Measurements from ENCODE around the gene TVP23C. TPM values are rescaled to one million over a fixed set of nuclear protein-coding genes. Genes with fewer than 3 reads are reported as not detected.
"Not testable (repeated sequence)": the region's sequence is repeated elsewhere in the genome, so short reads cannot be mapped to it uniquely, and the experiment has no call there.

The TVP23C gene
- total RNA-seq, result 8.0 TPM

DNA sequence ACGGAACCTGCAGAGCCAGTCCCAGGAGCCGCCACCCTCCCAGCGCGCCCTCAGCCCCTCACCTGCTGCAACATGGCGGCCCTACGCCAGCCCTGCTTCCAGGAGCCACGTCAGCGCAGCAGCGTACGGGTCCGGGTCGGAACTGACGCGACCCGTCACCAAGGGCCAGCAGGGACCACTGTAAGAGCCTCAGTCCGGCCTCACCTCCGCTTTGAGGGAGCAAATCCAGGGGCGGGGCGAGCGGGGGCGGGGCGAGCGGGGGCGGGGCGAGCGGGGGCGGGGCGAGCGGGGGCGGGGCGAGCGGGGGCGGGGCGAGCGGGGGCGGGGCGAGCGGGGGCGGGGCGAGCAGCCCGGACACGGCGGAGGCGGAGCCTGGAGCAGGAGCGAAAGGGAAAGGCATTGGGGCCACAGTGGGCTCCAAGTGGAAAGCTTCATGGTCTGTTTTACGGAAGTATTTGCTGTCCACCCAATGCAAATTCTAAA, at the start of gene TVP23C:
TSS of gene TVP23C (minus strand) at position 109 of the 483 bp plus-strand sequence. CDS start at position 74, 35 bp downstream.
- ATAC-seq, result peak; percentile 79

DNA sequence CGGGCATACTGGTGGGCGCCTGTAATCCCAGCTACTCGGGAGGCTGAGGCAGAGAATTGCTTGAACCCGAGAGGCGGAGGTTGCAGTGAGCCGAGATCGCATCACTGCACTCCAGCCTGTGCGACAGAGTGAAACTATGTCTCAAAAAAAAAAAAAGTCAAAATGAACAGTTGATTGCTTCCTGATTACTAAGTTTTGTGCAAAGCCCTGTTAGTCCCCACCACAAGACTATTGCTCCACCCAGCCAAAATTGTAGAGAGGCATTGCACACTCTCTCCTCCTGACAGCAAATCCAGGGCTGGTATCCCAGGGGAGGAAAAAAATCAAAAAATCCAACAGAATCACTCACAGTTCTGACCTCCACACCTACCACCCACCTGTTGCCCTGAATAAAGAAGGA, 29.7 kb upstream of the TVP23C start:
- not testable (repeated sequence) for ATAC-seq

DNA sequence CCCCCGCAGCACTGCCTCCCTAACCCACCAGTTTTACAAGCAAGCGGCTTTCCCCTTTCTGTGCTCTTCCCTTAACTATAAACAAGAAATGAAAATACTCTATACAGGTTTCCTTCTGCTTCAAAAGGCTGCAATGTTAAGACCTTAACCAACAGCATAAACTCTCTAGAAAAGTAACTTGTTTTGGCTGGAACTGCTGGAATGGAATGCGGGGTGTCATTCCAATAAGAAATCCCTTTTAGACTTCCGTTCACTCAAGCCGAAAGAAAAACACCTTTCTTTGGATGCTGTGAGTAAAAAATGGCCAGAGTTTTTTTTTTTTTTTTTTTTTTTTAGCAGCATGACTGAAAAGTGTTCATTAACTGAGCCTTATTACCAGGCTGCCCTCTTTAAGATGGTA, 28.7 kb upstream of the TVP23C start:
- ATAC-seq, result not testable (repeated sequence)

DNA sequence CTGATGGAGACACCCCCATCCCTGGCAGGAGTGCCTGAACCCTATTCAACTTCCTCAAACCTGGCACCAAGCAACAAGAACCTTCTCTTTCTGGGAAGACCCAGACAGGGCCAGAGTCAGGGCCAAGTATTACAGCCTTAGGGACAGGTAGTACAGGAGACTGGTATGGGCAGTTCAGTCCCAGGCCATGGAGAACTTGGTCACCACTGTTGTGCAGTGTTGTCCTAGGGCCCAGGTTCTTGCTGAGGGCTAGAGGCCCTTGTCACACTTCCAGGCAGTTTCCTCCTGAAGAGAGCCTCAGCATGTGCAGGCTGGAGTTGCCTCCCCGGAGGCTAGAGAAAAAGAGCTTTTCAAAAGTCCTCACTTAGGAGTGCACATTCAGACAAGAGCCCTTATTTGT, 27.6 kb upstream of the TVP23C start:
- not testable (repeated sequence) for ATAC-seq

DNA sequence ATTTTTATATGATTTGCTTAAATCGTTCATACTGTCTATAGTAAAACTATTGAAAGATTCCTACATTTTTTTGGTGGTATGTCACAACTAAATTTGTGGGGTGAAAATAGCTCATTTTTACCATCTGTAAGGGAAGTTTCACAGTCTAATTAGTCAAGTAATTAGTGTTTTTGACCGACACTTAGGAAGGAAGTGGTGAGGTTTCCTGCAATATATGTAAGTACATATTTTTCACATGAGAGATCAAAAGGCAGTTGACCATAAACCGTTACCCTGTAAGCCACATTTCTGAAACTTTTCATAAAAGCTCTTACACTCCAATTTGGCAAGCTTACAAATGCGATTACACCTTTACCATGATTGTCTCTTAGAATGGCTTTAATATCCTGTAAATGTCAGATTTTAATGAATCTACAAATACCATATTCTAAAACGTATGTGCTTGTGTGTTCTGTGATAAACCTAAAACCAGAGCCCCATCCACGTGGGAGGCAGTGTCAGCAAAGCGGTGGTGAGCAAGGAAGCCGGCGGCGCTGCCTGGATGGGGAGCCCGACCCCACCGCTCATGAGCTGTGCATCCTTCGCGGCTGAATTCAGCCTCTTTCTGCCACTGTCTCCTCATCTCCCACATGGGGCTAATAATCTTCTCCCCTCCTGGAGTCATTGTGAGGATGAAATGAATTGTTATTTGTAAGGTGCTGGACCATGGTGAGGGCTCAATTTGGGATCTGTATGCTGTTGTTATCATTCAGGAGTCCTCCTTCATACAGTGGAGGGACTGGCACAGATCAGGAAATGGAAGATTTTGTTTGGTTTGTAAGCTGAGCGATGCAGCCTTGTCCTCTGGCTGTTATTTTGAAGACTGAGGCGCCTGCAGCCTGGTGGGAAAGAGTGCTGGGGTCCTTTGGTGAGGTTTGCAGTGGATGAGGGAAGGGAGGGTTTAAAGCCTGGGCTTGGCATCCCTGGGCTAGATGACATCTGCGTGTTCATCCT, 26.6 kb upstream of the TVP23C start:
- ATAC-seq, result not testable (repeated sequence)

DNA sequence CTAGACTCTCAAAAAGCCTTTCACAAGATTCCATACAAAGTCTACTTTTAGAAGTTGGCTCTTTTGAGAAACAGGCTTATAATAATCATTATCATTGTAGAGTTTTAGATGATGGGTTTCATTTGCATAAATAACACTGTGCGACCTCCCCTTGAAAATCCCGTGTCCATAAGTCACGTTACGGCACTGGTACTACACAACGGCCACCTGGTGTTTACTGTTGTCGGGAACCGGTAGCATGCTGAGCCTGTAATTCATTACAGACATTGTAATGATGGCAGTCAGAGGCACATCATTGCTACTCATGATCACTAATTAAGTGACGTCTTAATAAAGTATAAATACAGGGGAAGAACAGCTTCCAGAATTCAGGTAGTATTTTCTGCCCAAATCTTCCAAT, 24.7 kb upstream of the TVP23C start:
- not testable (repeated sequence) for ATAC-seq

DNA sequence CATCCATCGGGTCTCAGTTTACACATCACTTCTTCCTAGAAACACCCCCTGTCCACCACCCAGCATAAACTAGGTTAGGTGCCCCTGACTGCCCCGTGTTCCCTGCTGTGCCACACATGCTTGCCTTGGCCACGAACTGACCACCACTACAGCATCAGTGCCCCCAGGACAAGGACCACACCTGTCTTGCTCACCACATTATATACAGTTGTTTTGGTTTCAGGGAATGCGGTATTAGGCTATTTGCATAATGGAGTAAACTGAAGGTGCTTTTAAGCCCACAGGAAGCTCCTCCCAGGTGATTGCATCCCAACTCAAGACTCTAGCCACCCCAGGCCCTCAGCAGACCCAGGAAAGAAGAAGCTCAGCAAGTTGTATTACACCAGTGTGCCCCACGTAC, 20.0 kb upstream of the TVP23C start:
- ATAC-seq, result not testable (repeated sequence)

DNA sequence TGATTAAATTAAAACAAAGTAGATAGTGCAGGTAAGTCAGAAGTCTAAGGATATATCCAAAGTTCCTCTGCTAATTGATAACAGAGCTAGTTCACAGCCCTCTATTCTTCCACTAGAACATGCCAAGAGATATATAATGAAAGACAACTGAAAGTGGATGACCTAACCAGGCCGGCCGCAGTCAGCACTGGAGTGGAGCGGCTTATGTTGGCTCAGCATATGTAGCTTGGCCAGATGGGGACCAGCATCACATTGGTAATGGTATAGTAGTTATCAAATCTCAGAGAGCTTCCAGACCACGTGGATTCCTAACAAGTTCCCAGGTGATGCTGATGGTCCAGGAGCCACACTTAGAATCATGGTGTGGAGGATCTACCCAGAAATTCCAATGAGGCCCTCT, 18.2 kb upstream of the TVP23C start:
- ATAC-seq, result peak; percentile 48

DNA sequence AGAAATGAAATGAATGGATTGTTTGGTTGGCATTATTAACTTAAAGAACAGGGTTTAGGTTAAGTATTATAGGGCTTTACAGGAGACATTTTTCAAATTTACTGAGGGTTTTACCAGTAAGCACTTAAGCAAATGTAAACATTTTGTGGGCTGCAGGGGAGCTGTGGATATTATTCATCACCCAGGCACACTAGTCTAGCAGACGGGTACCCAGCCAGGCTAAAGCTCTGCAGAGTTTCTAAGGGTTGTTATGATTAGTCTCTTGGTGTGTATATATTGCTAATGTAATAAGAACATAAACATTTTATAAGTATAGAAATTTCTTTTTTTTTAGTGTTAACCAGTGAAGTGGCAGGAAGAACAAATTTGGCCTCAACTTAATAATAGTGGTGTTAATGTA, 13.6 kb upstream of the TVP23C start:
- ATAC-seq, result not testable (repeated sequence)

DNA sequence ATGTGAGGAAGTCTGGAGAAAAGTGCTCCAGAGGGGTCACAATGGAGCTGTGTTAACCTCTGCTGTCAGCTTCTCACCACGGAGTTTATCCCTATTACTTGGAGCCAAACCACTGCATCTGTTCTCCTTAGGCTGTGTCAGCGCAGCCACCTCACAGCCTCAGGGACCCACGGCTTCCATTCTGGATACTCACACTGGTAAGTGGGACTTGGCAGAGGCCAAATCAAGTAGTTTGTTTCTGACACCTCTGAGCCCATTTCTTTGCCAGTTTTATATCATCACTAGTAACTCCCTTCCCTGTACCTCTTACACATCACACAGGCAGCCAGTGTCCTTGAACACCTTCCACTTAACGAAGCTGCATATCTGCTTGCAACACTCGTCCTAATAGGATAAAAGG, 11.4 kb upstream of the TVP23C start:
- ATAC-seq, result not testable (repeated sequence)

DNA sequence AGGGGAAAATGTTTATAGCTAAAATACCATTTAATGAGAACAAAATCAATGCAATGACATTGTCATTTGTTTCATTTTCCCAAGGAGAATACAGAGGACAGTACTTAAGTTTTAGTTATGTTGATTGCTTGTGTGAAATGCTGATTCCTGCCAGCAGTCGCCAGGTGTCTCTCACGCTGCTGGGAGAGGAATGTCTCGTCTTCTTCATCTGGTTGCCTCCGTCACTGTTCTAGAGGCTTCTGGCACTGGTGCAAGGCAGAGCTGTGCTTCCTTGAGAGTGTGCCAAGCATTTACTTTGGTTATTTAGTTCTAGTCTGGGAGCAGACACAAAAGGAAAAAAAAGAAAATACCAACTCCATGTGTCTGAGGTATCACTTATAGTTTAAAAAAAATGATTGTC, 10.6 kb upstream of the TVP23C start:
- ATAC-seq, result peak; percentile 80

DNA sequence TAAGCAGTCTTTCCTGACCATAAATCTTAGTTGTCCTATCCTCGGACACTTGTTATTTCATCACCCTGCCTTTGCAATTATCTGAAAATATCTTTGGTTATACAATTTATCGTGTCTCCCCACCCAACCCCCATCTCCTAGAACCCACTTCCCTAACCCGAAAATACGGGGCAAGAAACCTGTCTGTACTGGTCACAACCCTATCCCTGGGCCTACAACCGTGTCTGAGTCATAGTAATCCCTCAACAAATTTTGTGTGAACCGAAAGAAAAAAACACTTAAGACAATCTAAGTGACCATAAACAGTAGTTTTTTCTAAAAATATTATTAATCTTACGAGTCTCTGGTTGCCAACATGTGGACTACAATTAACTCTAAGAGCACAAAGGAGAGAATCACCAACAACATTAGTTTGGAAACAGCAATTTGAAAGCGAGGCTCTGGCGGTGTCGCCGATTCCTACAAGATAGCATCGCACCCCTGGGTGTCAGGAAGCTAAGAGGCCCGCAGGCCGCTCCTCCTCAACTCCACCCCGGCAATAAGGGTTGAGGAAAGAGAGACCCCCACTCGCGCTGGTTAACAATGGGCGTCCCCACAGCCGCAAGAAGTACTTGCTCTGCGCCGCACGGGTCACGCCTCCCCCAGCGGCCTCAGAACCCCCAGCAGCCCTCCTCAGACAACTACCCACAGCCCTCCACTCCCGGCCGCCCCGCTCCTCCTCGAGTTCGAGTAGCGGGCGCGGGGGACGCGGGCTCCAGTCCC, 489 bp downstream of the TVP23C start:
- peak; percentile 56 for ATAC-seq

DNA sequence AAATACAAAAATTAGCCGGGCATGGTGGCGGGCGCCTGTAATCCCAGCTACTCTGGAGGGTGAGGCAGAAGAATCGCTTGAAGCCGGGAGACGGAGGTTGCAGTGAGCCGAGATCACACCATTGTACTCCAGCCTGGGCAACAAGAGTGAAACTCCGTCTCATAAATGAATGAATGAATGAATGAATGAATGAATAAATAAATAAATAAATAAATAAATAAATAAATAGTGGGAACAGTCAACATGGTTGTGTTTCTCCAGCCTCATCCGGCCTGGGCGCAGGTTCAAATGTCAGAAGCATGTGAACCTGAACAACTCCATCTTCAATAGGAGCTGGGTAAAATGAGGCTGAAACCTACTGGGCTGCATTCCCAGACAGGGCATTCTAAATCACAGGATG, 1.8 kb downstream of the TVP23C start:
- not testable (repeated sequence) for ATAC-seq

DNA sequence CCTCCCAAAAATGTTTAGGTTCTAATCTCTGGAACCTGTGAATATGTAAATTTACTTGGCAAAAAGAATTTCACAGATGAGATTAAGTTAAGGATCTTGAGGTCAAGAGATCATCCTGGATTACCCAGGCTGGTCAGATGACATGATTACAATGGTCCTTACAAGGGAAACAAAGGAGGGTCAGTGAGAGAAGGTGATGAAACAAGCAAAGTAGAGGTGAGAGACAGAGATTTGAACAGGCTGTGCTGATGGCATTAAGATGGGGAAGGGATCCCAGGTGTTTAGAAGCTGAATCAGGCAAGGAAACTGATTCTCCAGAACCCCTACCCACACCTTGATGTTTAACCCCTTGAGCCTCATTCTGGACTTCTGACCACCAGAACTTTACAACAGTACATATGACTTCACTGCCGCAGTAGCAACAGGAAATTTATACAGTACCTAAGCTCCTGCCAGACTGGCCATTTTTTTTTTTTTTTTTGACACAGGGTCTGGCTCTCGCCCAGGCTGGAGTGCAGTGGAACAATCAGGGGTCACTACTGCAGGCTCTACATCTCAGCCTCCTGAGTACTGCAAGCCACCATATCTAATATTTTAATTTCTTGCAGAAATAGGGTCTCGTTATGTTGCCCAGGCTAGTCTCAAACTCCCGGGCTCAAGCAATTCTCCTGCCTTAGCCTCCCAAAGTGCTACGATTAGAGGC, 4.7 kb downstream of the TVP23C start:
- not testable (repeated sequence) for ATAC-seq

DNA sequence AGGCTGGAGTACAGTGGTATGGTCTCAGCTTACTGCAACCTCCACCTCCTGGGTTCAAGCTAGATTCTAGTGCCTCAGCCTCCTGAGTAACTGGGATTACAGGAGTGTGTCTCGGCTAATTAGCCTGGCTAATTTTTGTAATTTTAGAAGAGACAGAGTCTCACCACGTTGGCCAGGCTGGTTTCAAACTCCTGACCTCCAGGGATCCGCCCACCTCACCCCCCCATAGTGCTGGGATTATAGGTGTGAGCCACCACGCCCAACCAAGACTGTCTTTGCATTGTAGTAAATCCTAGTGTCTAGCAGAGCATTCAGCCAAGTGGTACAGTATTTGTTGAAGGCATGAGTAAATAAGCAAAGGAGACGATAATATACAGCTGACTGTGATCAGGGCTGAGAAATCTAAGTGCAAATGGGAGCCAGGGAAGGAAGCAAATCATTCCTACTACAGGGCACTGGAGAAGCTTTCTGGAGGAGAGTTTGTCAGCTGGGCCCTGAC, 5.9 kb downstream of the TVP23C start:
- peak; percentile 59 for ATAC-seq

DNA sequence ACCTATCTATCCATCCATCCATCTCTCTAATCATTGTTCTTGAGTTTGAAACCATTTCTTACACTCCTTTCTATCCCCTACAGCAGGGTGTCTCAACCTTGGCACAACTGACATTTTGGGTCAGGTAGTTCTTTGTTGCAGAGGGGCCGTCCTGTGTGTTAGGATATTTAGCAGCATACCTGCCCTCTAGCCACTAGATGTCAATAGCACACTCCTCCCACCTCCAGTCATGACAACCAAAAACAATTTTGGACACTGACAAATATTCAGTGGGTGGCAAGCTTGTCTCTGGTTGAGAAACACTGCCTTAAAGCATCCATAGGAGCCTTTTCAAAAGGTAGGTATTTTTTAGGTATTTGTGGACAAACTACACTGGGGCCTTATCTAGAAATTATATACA, 10.4 kb downstream of the TVP23C start:
- ATAC-seq, result peak; percentile 51

DNA sequence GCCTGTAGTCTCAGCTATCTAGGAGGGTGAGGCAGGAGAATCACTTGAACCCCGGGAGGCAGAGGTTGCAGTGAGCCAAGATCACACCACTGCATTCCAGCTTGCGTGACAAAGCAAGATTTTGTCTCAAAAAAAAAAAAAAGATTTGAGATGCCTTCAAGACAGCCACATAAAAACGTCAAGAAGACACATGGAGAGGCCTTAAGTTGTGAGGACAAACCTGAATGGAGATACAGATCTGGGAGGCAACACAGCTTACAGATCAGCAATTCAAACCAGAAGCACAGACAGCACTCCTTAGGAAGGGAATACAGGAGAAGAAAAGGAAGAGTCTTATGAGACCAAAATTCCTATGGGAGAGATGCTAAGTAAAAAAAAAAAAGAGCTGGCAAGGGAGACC, 13.7 kb downstream of the TVP23C start:
- ATAC-seq, result not testable (repeated sequence)

DNA sequence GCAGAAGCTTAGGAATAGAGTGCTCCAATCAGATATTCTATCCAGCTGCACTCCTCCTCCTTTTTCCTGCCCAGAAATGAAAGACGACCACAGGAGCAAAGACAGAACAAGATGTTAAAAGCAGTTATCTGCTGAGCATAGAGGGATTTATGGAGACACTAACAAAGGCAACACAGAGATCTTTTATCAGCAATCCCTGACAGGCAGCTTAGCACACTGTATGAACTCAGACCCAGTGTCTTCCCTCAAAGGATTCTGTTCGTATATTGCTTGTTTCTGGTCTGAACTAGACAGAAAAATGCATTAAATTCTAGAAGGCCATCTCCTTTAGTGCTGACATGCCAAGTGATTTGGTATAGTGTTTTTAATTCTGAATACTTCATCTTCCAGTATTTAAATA, 16.7 kb downstream of the TVP23C start:
- not testable (repeated sequence) for ATAC-seq

DNA sequence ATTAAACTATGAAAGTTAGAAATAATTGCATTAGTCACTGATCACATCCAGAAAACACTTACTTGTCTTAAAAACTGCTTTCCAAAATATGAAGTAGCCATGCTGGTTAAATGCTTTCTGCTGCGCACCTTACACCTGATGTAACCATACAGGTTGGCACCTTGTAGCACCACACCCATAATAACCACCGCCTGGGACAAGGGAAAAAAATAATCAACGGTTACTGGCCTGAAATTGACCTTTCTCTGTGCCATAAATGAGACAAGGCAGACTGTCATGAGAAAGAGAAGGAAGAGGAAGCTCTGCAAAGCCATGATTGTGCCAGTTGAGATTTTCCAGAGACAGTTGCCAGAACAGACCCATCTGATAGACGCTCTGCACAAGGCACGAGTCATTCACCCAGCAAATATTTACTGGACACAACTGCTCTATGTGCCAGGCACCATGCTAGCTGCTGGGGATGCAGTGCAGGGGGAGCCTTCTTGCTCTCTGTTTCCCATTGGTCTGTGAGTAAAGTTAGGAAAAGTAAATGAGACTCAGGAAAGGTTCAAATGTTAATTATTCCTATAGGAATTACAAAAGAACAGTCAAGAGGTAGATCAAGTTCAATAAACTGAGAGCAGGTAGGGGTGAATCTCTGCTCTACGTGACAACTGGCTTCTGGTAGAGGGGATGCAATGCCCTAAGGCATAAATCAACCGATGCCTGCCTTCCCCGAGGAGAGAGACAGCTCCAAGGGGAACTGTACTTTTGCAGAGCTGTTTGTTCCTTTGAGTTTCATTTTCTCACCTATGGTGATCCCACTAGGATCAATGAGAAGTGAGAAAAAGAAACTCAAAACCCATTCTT, 22.7 kb downstream of the TVP23C start:
- peak; percentile 35 for ATAC-seq

DNA sequence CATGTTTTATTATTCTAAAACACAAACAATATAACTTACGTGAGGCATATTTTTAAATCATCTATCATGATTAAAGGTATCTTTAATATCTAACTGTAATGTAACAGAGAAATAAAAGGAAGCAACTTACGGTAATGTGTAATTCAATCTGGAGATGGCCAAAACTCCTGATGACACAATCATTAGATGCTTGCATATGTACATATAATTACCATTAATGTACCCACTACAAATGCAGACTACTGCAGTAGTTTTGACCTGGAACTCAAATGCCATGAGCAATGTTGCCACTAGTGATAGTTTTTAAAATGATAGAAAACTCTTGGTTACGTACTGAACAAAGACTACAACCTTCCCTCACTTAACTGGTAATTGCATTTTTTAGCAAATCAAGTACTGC, 30.2 kb downstream of the TVP23C start:
- ATAC-seq, result not testable (repeated sequence)
